ENCODE measurements around the gene COL13A1. TPM values are rescaled to one million over a fixed set of nuclear protein-coding genes. Genes with fewer than 3 reads are reported as not detected.

Gene COL13A1
- total RNA-seq, 3 donors from 2014 or later (not counting 1 experiment from before 2014, with no cell fraction given) = 5.2 to 22.0 (median 10.3) TPM

GRCh38 chr10:69840773-69841172 is 39.1 kb downstream of the COL13A1 start:
- DNase-seq = no peak
- Histone ChIP-seq H3K27me3 (ENCODE audit: control insufficient read depth, insufficient read depth, low read length) (no peaks in the 10 kb centered on the region), H3K27ac (ENCODE audit: low read length) (no peak overlapping the region), H3K36me3 (ENCODE audit: control insufficient read depth, insufficient read depth, low read length) (no peaks in the 10 kb centered on the region), H3K4me3 (ENCODE audit: low read length) (no peak overlapping the region), H3K4me1 (ENCODE audit: control insufficient read depth, insufficient read depth, low read length) (peaks cover 38% of the 10 kb centered on the region), H3K9me3 (ENCODE audit: control insufficient read depth, insufficient read depth, low read length) (no peaks in the 10 kb centered on the region)
- Mint-ChIP-seq H3K27me3 (ENCODE audit: low read depth in 2 of 2) (peaks cover 0 to under 1% of the 10 kb centered on the region in 2 donors), H3K9me3 (no peaks in the 10 kb centered on the region), H3K4me1 (peaks cover 46 to 71% of the 10 kb centered on the region in 2 donors), H3K27ac (peak overlapping the region in 1 of 2 donors; percentile 73), H3K36me3 (no peaks in the 10 kb centered on the region), H3K4me3 (no peak overlapping the region)
- WGBS (ENCODE audit: insufficient coverage) = 90% methylated on average over 9 of the region's 9 CpGs
- intact Hi-C loops (cut with micrococcal nuclease) = no loop called here
- TF ChIP-seq CTCF (IDR thresholded peaks at IDR 0.05) = no peak
- no peak for ATAC-seq

GRCh38 chr10:69842020-69842419 is 40.3 kb downstream of the COL13A1 start:
- DNase-seq (no peak), ATAC-seq (peak in 1 of 3 donors; percentile 63)
- no peak for TF ChIP-seq CTCF (IDR thresholded peaks at IDR 0.05)
- no peaks in the 10 kb centered on the region for H3K9me3 Mint-ChIP-seq
- intact Hi-C loops (cut with micrococcal nuclease) = loop anchor here (2.0 kb wide), 1 partner anchor 15 kb away; no protein-coding TSS in a partner anchor
- WGBS (ENCODE audit: insufficient coverage) = 51% methylated on average over 7 of the region's 8 CpGs
- Histone ChIP-seq H3K9me3 (ENCODE audit: control insufficient read depth, insufficient read depth, low read length) (no peaks in the 10 kb centered on the region), H3K27me3 (ENCODE audit: control insufficient read depth, insufficient read depth, low read length) (peaks cover 3% of the 10 kb centered on the region), H3K4me1 (ENCODE audit: control insufficient read depth, insufficient read depth, low read length) (peaks cover 28% of the 10 kb centered on the region), H3K27ac (ENCODE audit: low read length) (no peak overlapping the region), H3K36me3 (ENCODE audit: control insufficient read depth, insufficient read depth, low read length) (no peaks in the 10 kb centered on the region), H3K4me3 (ENCODE audit: low read length) (no peak overlapping the region)
- no peak overlapping the region for H3K4me3 Mint-ChIP-seq
- peak overlapping the region in 1 of 2 donors; percentile 73 for H3K27ac Mint-ChIP-seq
- H3K27me3 Mint-ChIP-seq (ENCODE audit: low read depth in 2 of 2) = peaks cover 0 to 2% of the 10 kb centered on the region in 2 donors
- H3K4me1 Mint-ChIP-seq = peaks cover 44 to 69% of the 10 kb centered on the region in 2 donors
- H3K36me3 Mint-ChIP-seq = no peaks in the 10 kb centered on the region

GRCh38 chr10:69842882-69843281 is 41.2 kb downstream of the COL13A1 start:
- Mint-ChIP-seq H3K4me1 (peaks cover 44 to 71% of the 10 kb centered on the region in 2 donors), H3K36me3 (no peaks in the 10 kb centered on the region), H3K27ac (peak overlapping the region in 1 of 2 donors; percentile 73), H3K27me3 (ENCODE audit: low read depth in 2 of 2) (peaks cover 0 to 5% of the 10 kb centered on the region in 2 donors), H3K9me3 (no peaks in the 10 kb centered on the region), H3K4me3 (no peak overlapping the region)
- H3K9me3 ChIP-seq (ENCODE audit: control insufficient read depth, insufficient read depth, low read length) = no peaks in the 10 kb centered on the region
- DNase-seq = peak in 1 of 2 donors; percentile 30
- no peak for TF ChIP-seq CTCF (IDR thresholded peaks at IDR 0.05)
- no peak overlapping the region for H3K27ac ChIP-seq (ENCODE audit: low read length)
- H3K27me3 ChIP-seq (ENCODE audit: control insufficient read depth, insufficient read depth, low read length) = peaks cover 3% of the 10 kb centered on the region
- no peak overlapping the region for H3K4me3 ChIP-seq (ENCODE audit: low read length)
- peak; percentile 49 to 82 (median 74) for ATAC-seq
- H3K4me1 ChIP-seq (ENCODE audit: control insufficient read depth, insufficient read depth, low read length) = peaks cover 28% of the 10 kb centered on the region
- intact Hi-C loops (cut with micrococcal nuclease) = loop anchor here (2.0 kb wide), 1 partner anchor 16 kb away; no protein-coding TSS in a partner anchor
- no peaks in the 10 kb centered on the region for H3K36me3 ChIP-seq (ENCODE audit: control insufficient read depth, insufficient read depth, low read length)
- 82% methylated on average over 5 of the region's 10 CpGs for WGBS (ENCODE audit: insufficient coverage)

GRCh38 chr10:69843923-69844322 is 42.2 kb downstream of the COL13A1 start:
- Histone ChIP-seq H3K27ac (ENCODE audit: low read length) (no peak overlapping the region), H3K4me1 (ENCODE audit: control insufficient read depth, insufficient read depth, low read length) (peaks cover 28% of the 10 kb centered on the region), H3K9me3 (ENCODE audit: control insufficient read depth, insufficient read depth, low read length) (no peaks in the 10 kb centered on the region), H3K27me3 (ENCODE audit: control insufficient read depth, insufficient read depth, low read length) (peaks cover 3% of the 10 kb centered on the region), H3K36me3 (ENCODE audit: control insufficient read depth, insufficient read depth, low read length) (no peaks in the 10 kb centered on the region), H3K4me3 (ENCODE audit: low read length) (no peak overlapping the region)
- ATAC-seq (no peak), DNase-seq (no peak)
- H3K4me1 Mint-ChIP-seq = peaks cover 42 to 69% of the 10 kb centered on the region in 2 donors
- no peak overlapping the region for H3K27ac Mint-ChIP-seq
- H3K36me3 Mint-ChIP-seq = no peaks in the 10 kb centered on the region
- no peak overlapping the region for H3K4me3 Mint-ChIP-seq
- intact Hi-C loops (cut with micrococcal nuclease) = loop anchor here (2.0 kb wide), 1 partner anchor 17 kb away; no protein-coding TSS in a partner anchor
- H3K9me3 Mint-ChIP-seq = no peaks in the 10 kb centered on the region
- TF ChIP-seq CTCF (IDR thresholded peaks at IDR 0.05) = no peak
- 97% methylated on average over 6 of the region's 6 CpGs for WGBS (ENCODE audit: insufficient coverage)
- peaks cover 0 to 5% of the 10 kb centered on the region in 2 donors for H3K27me3 Mint-ChIP-seq (ENCODE audit: low read depth in 2 of 2)

All from natural killer cell (primary cell).